ENCODE results near the gene RETSAT.

The RETSAT gene

GRCh38 chr2:85355073-85355410 lies 714 bp upstream of the RETSAT start:
- H3K4me3 ChIP-seq (ENCODE audit: insufficient read depth, low read length, poor library complexity, severe bottlenecking): peak overlapping the region; percentile 83
- H3K9me2 ChIP-seq (replicated peaks; ENCODE audit: insufficient read depth, low read length): no peaks in the 10 kb centered on the region
- peak overlapping the region; percentile 80 for H3K4me2 ChIP-seq (ENCODE audit: low read depth, low read length, poor library complexity, severe bottlenecking)
- H4K20me1 ChIP-seq (ENCODE audit: low read depth, low read length): no peaks in the 10 kb centered on the region
- no peaks in the 10 kb centered on the region for H3K36me3 ChIP-seq (ENCODE audit: low read length)
- H3F3A ChIP-seq (ENCODE audit: insufficient read depth): no peaks in the 10 kb centered on the region; the same call in 1 of the 2 replicates
- H3K9ac ChIP-seq (ENCODE audit: low read length): peak overlapping the region; percentile 78
- H3K27ac ChIP-seq (ENCODE audit: low read depth, low read length): peak overlapping the region; percentile 15; the same call in 1 of the 2 replicates
- peaks cover 18% of the 10 kb centered on the region for H3K79me2 ChIP-seq (ENCODE audit: insufficient read depth, low read length)
- TF ChIP-seq CTCF (IDR thresholded peaks at IDR 0.05; ENCODE audit: insufficient read depth, low read length, poor library complexity, severe bottlenecking) (no peak), EZH2phosphoT487 (conservative IDR thresholded peaks at IDR 0.05; ENCODE audit: low read length) (no peak)
- peak overlapping the region; percentile 79 for H2AFZ ChIP-seq (ENCODE audit: low read depth, low read length, severe bottlenecking)
- no peaks in the 10 kb centered on the region for H3K27me3 ChIP-seq (ENCODE audit: low read length)
- H3K9me3 ChIP-seq (ENCODE audit: insufficient read depth, low read length): no peaks in the 10 kb centered on the region

GRCh38 chr2:85353876-85354285 lies 447 bp downstream of the RETSAT start:
- Histone ChIP-seq H3K27ac (ENCODE audit: low read depth, low read length) (peak overlapping the region; percentile 23; the same call in 1 of the 2 replicates), H3K9ac (ENCODE audit: low read length) (peak overlapping the region; percentile 78), H3K79me2 (ENCODE audit: insufficient read depth, low read length) (peaks cover 18% of the 10 kb centered on the region), H3K9me3 (ENCODE audit: insufficient read depth, low read length) (no peaks in the 10 kb centered on the region), H3K9me2 (replicated peaks; ENCODE audit: insufficient read depth, low read length) (no peaks in the 10 kb centered on the region), H2AFZ (ENCODE audit: low read depth, low read length, severe bottlenecking) (peak overlapping the region; percentile 57), H3K4me2 (ENCODE audit: low read depth, low read length, poor library complexity, severe bottlenecking) (peak overlapping the region; percentile 94), H3K36me3 (ENCODE audit: low read length) (no peaks in the 10 kb centered on the region), H3F3A (ENCODE audit: insufficient read depth) (no peaks in the 10 kb centered on the region; the same call in 1 of the 2 replicates), H4K20me1 (ENCODE audit: low read depth, low read length) (no peaks in the 10 kb centered on the region), H3K4me3 (ENCODE audit: insufficient read depth, low read length, poor library complexity, severe bottlenecking) (peak overlapping the region; percentile 64), H3K27me3 (ENCODE audit: low read length) (no peaks in the 10 kb centered on the region)
- no peak for TF ChIP-seq EZH2phosphoT487 (conservative IDR thresholded peaks at IDR 0.05; ENCODE audit: low read length)
- no peak for TF ChIP-seq CTCF (IDR thresholded peaks at IDR 0.05; ENCODE audit: insufficient read depth, low read length, poor library complexity, severe bottlenecking)

- no peak for TF ChIP-seq EZH2phosphoT487 (conservative IDR thresholded peaks at IDR 0.05; ENCODE audit: low read length)
- TF ChIP-seq CTCF (IDR thresholded peaks at IDR 0.05; ENCODE audit: insufficient read depth, low read length, poor library complexity, severe bottlenecking): no peak
- 0 out of 2 replicates have a peak, but pooled peaks cover 2% of the 10 kb centered on the region for H3K79me2 ChIP-seq (ENCODE audit: insufficient read depth, low read length)
- no peak overlapping the region for H2AFZ ChIP-seq (ENCODE audit: low read depth, low read length, severe bottlenecking)
- no peak overlapping the region for H3K9ac ChIP-seq (ENCODE audit: low read length)
- H3K4me2 ChIP-seq (ENCODE audit: low read depth, low read length, poor library complexity, severe bottlenecking): no peak overlapping the region
- no peak overlapping the region for H3K27ac ChIP-seq (ENCODE audit: low read depth, low read length)
- H4K20me1 ChIP-seq (ENCODE audit: low read depth, low read length): no peaks in the 10 kb centered on the region
- H3F3A ChIP-seq (ENCODE audit: insufficient read depth): no peaks in the 10 kb centered on the region
- no peaks in the 10 kb centered on the region for H3K27me3 ChIP-seq (ENCODE audit: low read length)
- no peak overlapping the region for H3K4me3 ChIP-seq (ENCODE audit: insufficient read depth, low read length, poor library complexity, severe bottlenecking)
- H3K9me3 ChIP-seq (ENCODE audit: insufficient read depth, low read length): no peaks in the 10 kb centered on the region
- H3K9me2 ChIP-seq (replicated peaks; ENCODE audit: insufficient read depth, low read length): no peaks in the 10 kb centered on the region
- no peaks in the 10 kb centered on the region for H3K36me3 ChIP-seq (ENCODE audit: low read length)
These were observed 6.7 kb downstream of the RETSAT start for GRCh38 chr2:85347599-85347998.

Measured in SU-DHL-6 (cell line).